Gastroesophageal sphincter (tissue), 3 donors: Measurements from ENCODE around the gene WBP2.

Experiments used
- POLR2A ChIP-seq, 2 donors: fragments of 450-650 bp; IDR thresholded peaks; one replicate each; pipeline ENCODE4 v1.6.1; 2017; ENCODE audit warnings: antibody characterized with exemption in 2 of 2, mild to moderate bottlenecking in 2 of 2, moderate library complexity in 1 of 2
- TF ChIP-seq, protein P1 (sequence below), 4 experiments: fragments of 200-600 bp in 2 of 4; fragments of 450-650 bp in 2 of 4; sonication (generic) in 1 of 4; IDR thresholded peaks; one replicate each; pipeline ENCODE4 v1.5.1; 2017 to 2019; ENCODE audit warnings: antibody characterized with exemption in 4 of 4, mild to moderate bottlenecking in 2 of 4, moderate library complexity in 2 of 4

DNA sequence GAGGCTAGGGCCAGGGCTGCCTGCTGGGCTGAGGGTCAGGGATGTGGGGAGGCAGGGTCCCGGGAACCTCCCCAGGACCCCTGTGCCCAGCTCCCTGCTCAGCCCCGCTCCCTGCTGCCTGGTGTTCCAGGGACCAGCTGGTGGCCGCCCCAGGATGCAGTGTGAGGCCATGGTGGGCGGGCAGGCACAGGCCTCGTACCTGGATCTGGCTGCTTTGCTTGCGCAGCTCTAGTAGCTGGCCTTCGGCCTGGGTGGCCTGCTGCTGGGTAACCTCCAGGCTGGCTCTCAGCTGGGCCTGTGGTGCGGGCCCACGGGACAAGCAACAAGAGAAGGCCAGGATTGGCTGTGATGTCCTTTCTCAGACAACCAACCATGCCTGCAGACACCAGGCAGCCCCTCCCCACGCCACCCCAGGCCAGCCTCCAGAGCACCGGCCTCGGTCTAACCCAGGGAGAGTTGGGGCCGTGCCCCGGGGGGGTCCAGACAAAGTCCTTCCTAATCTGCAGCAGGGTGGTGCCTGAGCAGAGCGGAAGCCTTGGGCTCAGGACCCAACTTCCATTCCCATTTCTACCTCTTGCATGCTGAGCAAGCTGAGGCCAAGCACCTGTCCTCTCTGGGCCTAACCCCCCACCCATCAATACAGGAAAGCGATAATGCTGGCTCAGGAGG, 37.6 kb upstream of the WBP2 start:
- no peak for TF ChIP-seq POLR2A (IDR thresholded peaks at IDR 0.05)
- TF ChIP-seq, protein P1, sequence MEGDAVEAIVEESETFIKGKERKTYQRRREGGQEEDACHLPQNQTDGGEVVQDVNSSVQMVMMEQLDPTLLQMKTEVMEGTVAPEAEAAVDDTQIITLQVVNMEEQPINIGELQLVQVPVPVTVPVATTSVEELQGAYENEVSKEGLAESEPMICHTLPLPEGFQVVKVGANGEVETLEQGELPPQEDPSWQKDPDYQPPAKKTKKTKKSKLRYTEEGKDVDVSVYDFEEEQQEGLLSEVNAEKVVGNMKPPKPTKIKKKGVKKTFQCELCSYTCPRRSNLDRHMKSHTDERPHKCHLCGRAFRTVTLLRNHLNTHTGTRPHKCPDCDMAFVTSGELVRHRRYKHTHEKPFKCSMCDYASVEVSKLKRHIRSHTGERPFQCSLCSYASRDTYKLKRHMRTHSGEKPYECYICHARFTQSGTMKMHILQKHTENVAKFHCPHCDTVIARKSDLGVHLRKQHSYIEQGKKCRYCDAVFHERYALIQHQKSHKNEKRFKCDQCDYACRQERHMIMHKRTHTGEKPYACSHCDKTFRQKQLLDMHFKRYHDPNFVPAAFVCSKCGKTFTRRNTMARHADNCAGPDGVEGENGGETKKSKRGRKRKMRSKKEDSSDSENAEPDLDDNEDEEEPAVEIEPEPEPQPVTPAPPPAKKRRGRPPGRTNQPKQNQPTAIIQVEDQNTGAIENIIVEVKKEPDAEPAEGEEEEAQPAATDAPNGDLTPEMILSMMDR (IDR thresholded peaks at IDR 0.05): no peak
